Measurements from ENCODE around the gene PTGES3.
"Not testable (repeated sequence)": the region's sequence is repeated elsewhere in the genome, so short reads cannot be mapped to it uniquely, and the experiment has no call there.

Gene PTGES3

GRCh38 chr12:56714431-56714929, 26.4 kb upstream of the PTGES3 start:
- in situ Hi-C loops (cut with MboI; ENCODE audit: low sequenced_read_pairs, unreplicated experiment): no loop called here
- DNase-seq (ENCODE audit: low spot score): no peak

GRCh38 chr12:56713345-56713744, 25.3 kb upstream of the PTGES3 start:
- no peak for DNase-seq (ENCODE audit: low spot score)
- in situ Hi-C loops (cut with MboI; ENCODE audit: low sequenced_read_pairs, unreplicated experiment): no loop called here
- TF ChIP-seq, protein P1, sequence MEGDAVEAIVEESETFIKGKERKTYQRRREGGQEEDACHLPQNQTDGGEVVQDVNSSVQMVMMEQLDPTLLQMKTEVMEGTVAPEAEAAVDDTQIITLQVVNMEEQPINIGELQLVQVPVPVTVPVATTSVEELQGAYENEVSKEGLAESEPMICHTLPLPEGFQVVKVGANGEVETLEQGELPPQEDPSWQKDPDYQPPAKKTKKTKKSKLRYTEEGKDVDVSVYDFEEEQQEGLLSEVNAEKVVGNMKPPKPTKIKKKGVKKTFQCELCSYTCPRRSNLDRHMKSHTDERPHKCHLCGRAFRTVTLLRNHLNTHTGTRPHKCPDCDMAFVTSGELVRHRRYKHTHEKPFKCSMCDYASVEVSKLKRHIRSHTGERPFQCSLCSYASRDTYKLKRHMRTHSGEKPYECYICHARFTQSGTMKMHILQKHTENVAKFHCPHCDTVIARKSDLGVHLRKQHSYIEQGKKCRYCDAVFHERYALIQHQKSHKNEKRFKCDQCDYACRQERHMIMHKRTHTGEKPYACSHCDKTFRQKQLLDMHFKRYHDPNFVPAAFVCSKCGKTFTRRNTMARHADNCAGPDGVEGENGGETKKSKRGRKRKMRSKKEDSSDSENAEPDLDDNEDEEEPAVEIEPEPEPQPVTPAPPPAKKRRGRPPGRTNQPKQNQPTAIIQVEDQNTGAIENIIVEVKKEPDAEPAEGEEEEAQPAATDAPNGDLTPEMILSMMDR (IDR thresholded peaks at IDR 0.05; ENCODE audit: borderline replicate concordance, control extremely low read depth, extremely low read depth, insufficient read depth, missing control alignments): no peak

More at GRCh38 chr12:56714431-56714929, 26.4 kb upstream of the PTGES3 start:
- TF ChIP-seq, protein P1 (IDR thresholded peaks at IDR 0.05; ENCODE audit: borderline replicate concordance, control extremely low read depth, extremely low read depth, insufficient read depth, missing control alignments): no peak

GRCh38 chr12:56709759-56710376, 21.8 kb upstream of the PTGES3 start:
- in situ Hi-C loops (cut with MboI; ENCODE audit: low sequenced_read_pairs, unreplicated experiment): no loop called here
- TF ChIP-seq, protein P1 (IDR thresholded peaks at IDR 0.05; ENCODE audit: borderline replicate concordance, control extremely low read depth, extremely low read depth, insufficient read depth, missing control alignments): no peak
- no peak for DNase-seq (ENCODE audit: low spot score)

- DNase-seq (ENCODE audit: low spot score); in situ Hi-C loops (cut with MboI; ENCODE audit: low sequenced_read_pairs, unreplicated experiment): not testable (repeated sequence)
These were observed 16.4 kb upstream of the PTGES3 start for GRCh38 chr12:56704522-56704921.

DNA sequence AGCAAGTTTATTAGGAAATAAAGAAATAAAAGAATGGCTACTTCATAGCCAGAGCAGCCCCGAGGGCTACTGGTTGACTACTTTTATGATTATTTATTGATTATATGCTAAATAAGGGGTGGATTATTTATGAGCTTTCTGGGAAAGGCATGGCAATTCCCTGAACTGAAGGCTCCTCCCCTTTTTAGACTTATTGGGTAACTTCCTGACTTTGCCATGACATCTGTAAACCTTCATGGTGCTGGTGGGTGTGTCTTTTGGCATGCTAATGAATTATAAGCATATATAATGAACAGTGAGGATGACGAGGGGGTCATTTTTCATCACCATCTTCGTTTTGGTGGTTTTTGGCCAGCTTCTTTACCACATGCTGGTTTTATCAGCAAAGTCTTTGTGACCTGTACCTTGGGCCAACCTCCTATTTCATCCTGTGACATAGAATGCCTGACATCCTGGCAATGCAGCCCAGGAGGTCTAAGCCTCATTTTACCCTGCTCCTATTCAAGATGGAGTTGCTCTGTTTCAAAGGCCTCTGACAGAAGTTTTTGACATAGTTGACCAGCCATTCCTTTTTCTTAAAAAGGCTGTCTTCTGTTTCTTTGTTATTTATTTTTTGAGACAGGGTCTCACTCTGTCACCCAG, 11.1 kb upstream of the PTGES3 start:
- DNase-seq (ENCODE audit: low spot score): no peak
- TF ChIP-seq, protein P1 (IDR thresholded peaks at IDR 0.05; ENCODE audit: borderline replicate concordance, control extremely low read depth, extremely low read depth, insufficient read depth, missing control alignments): no peak
- in situ Hi-C loops (cut with MboI; ENCODE audit: low sequenced_read_pairs, unreplicated experiment): no loop called here

DNA sequence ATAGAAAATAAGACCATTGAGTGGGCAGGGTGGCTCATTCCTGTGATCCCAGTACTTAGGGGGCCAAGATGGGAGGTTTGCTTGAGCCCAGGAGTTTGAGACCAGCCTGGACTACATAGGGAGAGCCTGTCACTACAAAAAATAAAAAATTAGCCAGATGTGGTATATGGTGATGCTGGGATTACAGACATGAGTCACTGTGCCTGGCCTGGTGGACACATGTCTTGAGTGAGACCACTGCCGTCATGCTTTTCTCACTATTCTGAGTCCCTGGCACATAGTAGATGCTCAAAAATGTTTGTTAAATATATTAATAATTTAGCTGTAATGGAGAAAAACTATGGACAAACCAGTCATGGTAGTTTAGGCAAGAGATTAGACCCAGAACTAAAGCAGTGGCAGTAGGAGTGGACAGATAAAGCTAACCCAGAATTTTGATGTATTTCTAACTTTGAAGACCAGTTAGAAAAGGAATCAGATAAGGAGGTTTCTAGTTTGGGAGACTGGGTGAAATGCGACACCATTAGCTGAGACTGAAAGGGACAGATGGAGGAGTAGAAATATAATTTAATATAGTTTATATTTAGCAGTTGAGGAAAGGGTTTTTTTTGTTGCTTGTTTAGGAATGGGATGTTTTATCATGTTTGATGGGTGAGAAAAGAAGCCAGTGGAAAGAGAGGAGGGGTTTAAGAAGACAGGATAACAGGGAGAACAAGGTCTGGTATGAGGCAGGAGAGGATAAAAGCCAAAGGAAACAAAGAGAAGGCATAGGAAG, 7.4 kb upstream of the PTGES3 start:
- TF ChIP-seq, protein P1 (IDR thresholded peaks at IDR 0.05; ENCODE audit: borderline replicate concordance, control extremely low read depth, extremely low read depth, insufficient read depth, missing control alignments): no peak
- in situ Hi-C loops (cut with MboI; ENCODE audit: low sequenced_read_pairs, unreplicated experiment): no loop called here
- no peak for DNase-seq (ENCODE audit: low spot score)
